Left lung (tissue), 10 donors: ENCODE measurements around the gene CNBP. TPM values are rescaled to one million over a fixed set of nuclear protein-coding genes. Genes with fewer than 3 reads are reported as not detected.

Experiments
- ATAC-seq: fragments of 200-7000 bp; cut with Tn5 transposase; one replicate; pipeline ENCODE4 v1.9.1; 2020; ENCODE audit warnings: moderate library complexity
- DNase-seq, 4 donors: peaks; one replicate each; pipeline ENCODE4 v3.0.0-alpha.2; 2013 to 2020
- H3K27ac ChIP-seq, 2 donors: fragments of 200-600 bp; sonication (generic) in 1 of 2; one replicate each; pipeline versions ENCODE4 v1.5.0 to v1.8.0; 2020 to 2021
- H3K27me3 ChIP-seq, 2 donors: fragments of 200-600 bp; sonication (generic) in 1 of 2; one replicate each; pipeline versions ENCODE4 v1.5.0 to v1.8.0; 2020 to 2021
- H3K36me3 ChIP-seq, 2 donors: fragments of 200-600 bp; sonication (generic) in 1 of 2; one replicate each; pipeline versions ENCODE4 v1.5.0 to v1.8.0; 2020 to 2021
- H3K4me1 ChIP-seq, 2 donors: fragments of 200-600 bp; one replicate each; pipeline ENCODE4 v1.8.0; 2021
- H3K4me3 ChIP-seq, 2 donors: fragments of 200-600 bp; sonication (generic) in 1 of 2; one replicate each; pipeline versions ENCODE4 v1.5.0 to v1.8.0; 2020 to 2021; ENCODE audit warnings: mild to moderate bottlenecking in 1 of 2
- H3K9me3 ChIP-seq, 2 donors: fragments of 200-600 bp; sonication (generic) in 1 of 2; one replicate each; pipeline versions ENCODE4 v1.5.0 to v1.8.0; 2020 to 2021
- CTCF ChIP-seq, 2 donors: fragments of 200-600 bp; sonication (generic) in 1 of 2; IDR thresholded peaks; one replicate each; pipeline versions ENCODE4 v1.5.0 to v1.8.0; 2021; ENCODE audit warnings: antibody characterized with exemption in 2 of 2
- intact Hi-C, 2 donors: fragments of 100-400 bp; cut with DNase I; formaldehyde crosslinking; loops; one replicate each; pipeline versions ENCODE4 v1.11.2 to v1.14.2; 2022
- polyA plus RNA-seq, 6 donors: library from polyadenylated mRNA; unstranded; fragments of 120-200 nt; gene quantifications; one replicate each; pipeline ENCODE4 v1.2.1, GENCODE V29; 2013; ENCODE audit not compliant: insufficient read length in 6 of 6
- total RNA-seq, 2 donors: library from RNA; stranded (reverse); fragmentation: NEBNext Ultra II Directional; extraction: Animal tissue kit (Norgen Biotek cat#: 25700); gene quantifications; one replicate each; pipeline ENCODE4 v1.2.1, GENCODE V29; 2021
- donor health status: DM: no; HTN: yes; CAD: no.
- donor health status: DM: no; HTN: no; CAD: no.

CNBP gene
- total and polyA plus RNA-seq, 8 donors, result 221 to 450 (median 417) TPM

GRCh38 chr3:129121016-129121791 is 62.5 kb downstream of the CNBP start:
- Histone ChIP-seq H3K36me3 (peaks cover 0 to 13% of the 10 kb centered on the region in 2 donors), H3K9me3 (no peaks in the 10 kb centered on the region), H3K27ac (peak overlapping the region; percentile 90 to 95), H3K4me1 (peaks cover 22 to 56% of the 10 kb centered on the region in 2 donors), H3K4me3 (peak overlapping the region; percentile 80 to 87), H3K27me3 (no peaks in the 10 kb centered on the region)
- ATAC-seq (peak; percentile 3), DNase-seq (peak in 2 of 4 donors; percentile 39 to 86)
- intact Hi-C loops, result no loop called here
- no peak for TF ChIP-seq CTCF (IDR thresholded peaks at IDR 0.05)

- ATAC-seq, result peak; percentile 69
- Histone ChIP-seq H3K36me3 (peaks cover 0 to 9% of the 10 kb centered on the region in 2 donors), H3K27me3 (no peaks in the 10 kb centered on the region), H3K4me1 (peaks cover 27 to 64% of the 10 kb centered on the region in 2 donors), H3K9me3 (no peaks in the 10 kb centered on the region), H3K4me3 (peak overlapping the region; percentile 80 to 87), H3K27ac (peak overlapping the region; percentile 90 to 95)
- peak; percentile 20 to 57 for TF ChIP-seq CTCF (IDR thresholded peaks at IDR 0.05)
- DNase-seq, result peak; percentile 77 to 93 (median 92)
- intact Hi-C loops, result no loop called here
These were observed 63.3 kb downstream of the CNBP start for GRCh38 chr3:129120254-129121004.

GRCh38 chr3:129119365-129120100 is 64.2 kb downstream of the CNBP start:
- ATAC-seq, result peak; percentile 1
- H3K4me1 ChIP-seq, result peaks cover 27 to 73% of the 10 kb centered on the region in 2 donors
- no peaks in the 10 kb centered on the region for H3K9me3 ChIP-seq
- H3K27me3 ChIP-seq, result no peaks in the 10 kb centered on the region
- intact Hi-C loops, result no loop called here
- H3K4me3 ChIP-seq, result peak overlapping the region; percentile 80 to 87
- H3K27ac ChIP-seq, result peak overlapping the region; percentile 90 to 95
- DNase-seq, result peak in 1 of 4 donors; percentile 38
- TF ChIP-seq CTCF (IDR thresholded peaks at IDR 0.05), result no peak
- H3K36me3 ChIP-seq, result peaks cover 0 to 18% of the 10 kb centered on the region in 2 donors

GRCh38 chr3:129118745-129119144 is 65.0 kb downstream of the CNBP start:
- Histone ChIP-seq H3K27ac (peak overlapping the region; percentile 10 to 95), H3K36me3 (peaks cover 0 to 26% of the 10 kb centered on the region in 2 donors), H3K4me1 (peaks cover 27 to 76% of the 10 kb centered on the region in 2 donors), H3K4me3 (peak overlapping the region in 1 of 2 donors; percentile 87), H3K9me3 (no peaks in the 10 kb centered on the region), H3K27me3 (no peaks in the 10 kb centered on the region)
- ATAC-seq, result no peak
- TF ChIP-seq CTCF (IDR thresholded peaks at IDR 0.05), result no peak
- intact Hi-C loops, result no loop called here
- no peak for DNase-seq

Other genes with a start within 250 kb of the CNBP start
- gene CFAP92, start 189.8 kb downstream of the CNBP start, total RNA-seq, result 1 to 10 TPM; 1.7 to 2.1 TPM
- 1 to 10 TPM; 3.0 to 4.4 (median 4.1) TPM for gene CFAP92, start 189.8 kb downstream of the CNBP start, polyA plus RNA-seq
- 1 to 10 TPM; 2.7 to 4.9 TPM for gene EFCC1, start 182.6 kb downstream of the CNBP start, total RNA-seq
- 10 to 100 TPM; 11.8 to 16.8 (median 14.0) TPM for gene EFCC1, start 182.6 kb downstream of the CNBP start, polyA plus RNA-seq
- gene GP9, start 123.1 kb downstream of the CNBP start, total RNA-seq, result 1 to 10 TPM in 1 of 2 donors, not detected in 1; 1.1 TPM
- 1 to 10 TPM; 1.9 to 2.7 (median 2.2) TPM for gene GP9, start 123.1 kb downstream of the CNBP start, polyA plus RNA-seq
- 10 to 100 TPM; 30.0 to 30.6 TPM for gene RAB43, start 62.1 kb downstream of the CNBP start, total RNA-seq
- 10 to 100 TPM in 4 of 6 donors, 1 to 10 TPM in 2; 5.8 to 10.5 (median 10.1) TPM for gene RAB43, start 62.1 kb downstream of the CNBP start, polyA plus RNA-seq
- 10 to 100 TPM; 29.1 to 37.0 TPM for gene ISY1, start 22.8 kb downstream of the CNBP start, total RNA-seq
- 10 to 100 TPM; 45.5 to 60.0 (median 51.4) TPM for gene ISY1, start 22.8 kb downstream of the CNBP start, polyA plus RNA-seq
- gene COPG1, start 65.7 kb upstream of the CNBP start, total RNA-seq, result 100 to 1,000 TPM; 211 to 231 TPM
- gene COPG1, start 65.7 kb upstream of the CNBP start, polyA plus RNA-seq, result 100 to 1,000 TPM; 138 to 172 (median 159) TPM
- gene HMCES, start 95.0 kb upstream of the CNBP start, total RNA-seq, result 10 to 100 TPM; 32.9 to 34.9 TPM
- 10 to 100 TPM; 39.6 to 51.0 (median 46.7) TPM for gene HMCES, start 95.0 kb upstream of the CNBP start, polyA plus RNA-seq
- 1 to 10 TPM in 1 of 2 donors, under 1 TPM in 1; 0.47 to 3.5 TPM for gene EFCAB12, start 244.7 kb upstream of the CNBP start, total RNA-seq
- 1 to 10 TPM; 2.2 to 5.7 (median 4.1) TPM for gene EFCAB12, start 244.7 kb upstream of the CNBP start, polyA plus RNA-seq